HG03103 (cell line): Measurements from ENCODE around the gene VPS37D.
A peak's percentile ranks its signal among the peaks of the same experiment; 100 is the strongest.

Experiments used
- ATAC-seq: cut with Tn5 transposase; IDR thresholded peaks from one replicate; pipeline ENCODE4 v1.9.1; 2021; ENCODE audit warnings: low read depth; ENCODE audit not compliant: unreplicated experiment

Gene VPS37D

DNA sequence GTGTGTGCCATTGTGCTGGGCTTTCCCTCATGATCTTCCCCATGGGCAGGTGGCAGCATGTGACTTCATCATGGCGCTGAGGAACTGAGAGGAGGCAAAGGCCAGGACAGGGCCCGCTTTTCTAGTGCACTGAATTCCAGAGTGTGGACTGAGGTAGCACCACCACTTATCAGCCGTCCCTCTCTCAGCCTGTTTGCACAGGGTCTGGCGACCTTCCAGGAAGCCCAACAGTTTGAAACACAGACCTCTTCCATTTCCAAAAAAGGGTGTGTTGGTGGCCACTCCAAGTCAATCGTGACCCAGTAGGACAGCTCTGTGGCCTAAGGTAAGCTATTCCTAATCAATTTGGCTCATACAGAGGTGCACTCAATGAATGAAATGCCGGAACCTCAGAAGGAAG, 11.2 kb downstream of the VPS37D start:
- no peak for ATAC-seq

DNA sequence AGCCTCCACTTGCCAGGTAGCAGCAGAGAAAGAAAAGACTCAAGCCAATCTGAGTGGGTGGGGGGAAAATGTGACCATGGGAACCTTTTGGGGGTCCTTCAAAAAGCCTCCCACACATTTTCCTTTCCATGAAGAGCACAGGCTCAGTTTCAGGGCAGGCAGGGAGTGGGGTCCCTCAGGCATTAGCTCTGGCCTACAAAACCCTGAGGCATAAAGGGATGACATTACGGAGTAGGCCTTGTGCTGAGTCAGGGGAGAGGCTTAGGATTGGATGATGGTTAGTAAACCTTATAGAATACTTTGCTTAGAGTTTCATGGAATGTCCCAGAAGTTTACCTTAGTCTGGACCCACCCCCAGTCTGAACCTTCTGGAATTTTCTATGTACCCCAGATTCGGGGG, 12.1 kb downstream of the VPS37D start:
- no peak for ATAC-seq

DNA sequence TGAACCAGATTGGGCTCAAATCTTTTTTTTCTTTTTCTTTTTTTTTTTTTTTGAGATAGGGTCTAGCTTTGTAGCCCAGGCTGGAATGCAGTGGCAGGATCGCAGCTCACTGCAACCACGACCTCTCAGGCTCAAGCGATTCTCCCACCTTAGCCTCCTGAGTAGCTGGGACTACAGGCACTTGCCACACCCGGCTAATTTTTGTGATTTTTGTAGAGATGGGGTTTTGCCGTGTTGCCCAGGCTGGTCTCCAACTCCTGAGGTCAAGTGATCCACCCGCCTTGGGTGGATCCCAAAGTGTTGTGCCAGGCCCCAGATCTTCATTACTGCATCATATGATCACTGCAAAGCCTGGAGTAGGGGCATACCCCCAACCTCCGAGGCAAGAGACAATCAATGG, 12.9 kb downstream of the VPS37D start:
- no peak for ATAC-seq

DNA sequence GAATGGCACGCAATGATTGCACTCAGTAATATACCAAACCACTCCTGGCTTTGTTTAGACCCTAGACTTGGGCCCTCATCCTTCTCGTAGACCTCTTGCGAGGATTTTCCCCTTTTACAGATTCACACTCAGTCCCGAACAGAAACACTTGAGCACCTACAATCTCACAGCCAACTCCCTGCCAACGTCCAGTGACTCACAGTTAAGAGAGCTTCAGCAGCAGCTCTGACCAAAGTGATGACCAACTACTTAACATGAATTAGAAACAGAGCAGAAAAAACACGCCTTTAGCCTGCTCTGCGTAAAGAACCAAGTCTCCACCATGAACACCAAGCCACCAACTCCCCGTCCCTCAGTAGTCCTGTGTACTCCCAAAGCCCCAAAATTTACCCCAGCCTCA, 13.4 kb downstream of the VPS37D start:
- no peak for ATAC-seq

DNA sequence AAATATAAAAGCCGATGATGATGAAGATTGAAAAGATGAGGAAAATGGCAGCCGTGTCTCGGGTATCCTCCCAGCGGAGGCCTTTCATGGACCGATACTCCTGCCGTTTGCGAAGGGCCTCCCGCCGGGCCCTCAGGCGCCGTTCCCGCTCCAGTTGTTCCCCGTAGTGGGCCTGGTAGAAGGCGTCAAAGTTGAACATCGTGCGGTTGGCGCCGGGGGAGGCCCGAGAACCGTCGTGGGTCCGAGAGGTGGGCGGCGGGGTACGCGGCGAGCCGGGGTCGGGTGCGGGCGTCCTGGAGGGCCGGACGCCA, 15.1 kb downstream of the VPS37D start:
- no peak for ATAC-seq

DNA sequence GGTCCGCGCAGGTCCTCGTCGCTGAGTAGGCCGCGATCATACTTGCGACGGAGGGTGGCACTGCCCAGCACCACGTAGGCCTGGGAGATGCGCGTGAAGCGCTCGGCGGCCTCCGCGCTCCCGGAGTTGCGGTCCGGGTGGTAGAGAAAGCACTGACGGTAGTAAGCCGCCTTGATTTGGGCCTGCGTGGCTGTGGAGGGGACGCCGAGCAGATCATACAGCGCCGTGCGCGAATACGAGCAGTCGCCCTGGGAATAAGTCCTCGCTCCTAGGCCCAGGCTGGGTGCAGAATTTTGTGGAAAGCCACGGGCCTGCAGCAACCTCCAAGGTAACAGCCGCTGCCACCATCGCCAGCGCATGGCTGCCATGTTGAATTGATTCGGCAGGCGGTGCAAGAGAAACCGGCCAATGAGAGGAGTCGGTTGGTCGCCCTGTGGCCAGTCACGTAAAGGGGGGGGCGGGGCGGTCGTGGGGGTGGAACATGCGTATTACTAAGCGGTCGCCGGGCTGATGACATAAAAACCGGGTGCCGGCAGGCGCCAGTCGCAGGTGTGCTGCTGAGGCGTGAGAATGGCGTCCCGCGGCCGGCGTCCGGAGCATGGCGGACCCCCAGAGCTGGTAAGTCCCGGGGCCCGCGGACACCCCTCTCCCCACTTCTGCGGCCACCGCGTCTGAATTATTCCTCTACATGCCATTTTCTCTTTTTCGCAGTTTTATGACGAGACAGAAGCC, 15.6 kb downstream of the VPS37D start, which contains the start of the genes BUD23 and DNAJC30:
Gene BUD23, plus strand, starts transcription at position 542 of the 732 bp plus-strand sequence. Its CDS starts 29 bp downstream, at position 571.
Gene DNAJC30, minus strand, starts transcription at position 398 of the 732 bp plus-strand sequence. Its CDS starts 30 bp downstream, at position 368.
- peak; percentile 89 for ATAC-seq

DNA sequence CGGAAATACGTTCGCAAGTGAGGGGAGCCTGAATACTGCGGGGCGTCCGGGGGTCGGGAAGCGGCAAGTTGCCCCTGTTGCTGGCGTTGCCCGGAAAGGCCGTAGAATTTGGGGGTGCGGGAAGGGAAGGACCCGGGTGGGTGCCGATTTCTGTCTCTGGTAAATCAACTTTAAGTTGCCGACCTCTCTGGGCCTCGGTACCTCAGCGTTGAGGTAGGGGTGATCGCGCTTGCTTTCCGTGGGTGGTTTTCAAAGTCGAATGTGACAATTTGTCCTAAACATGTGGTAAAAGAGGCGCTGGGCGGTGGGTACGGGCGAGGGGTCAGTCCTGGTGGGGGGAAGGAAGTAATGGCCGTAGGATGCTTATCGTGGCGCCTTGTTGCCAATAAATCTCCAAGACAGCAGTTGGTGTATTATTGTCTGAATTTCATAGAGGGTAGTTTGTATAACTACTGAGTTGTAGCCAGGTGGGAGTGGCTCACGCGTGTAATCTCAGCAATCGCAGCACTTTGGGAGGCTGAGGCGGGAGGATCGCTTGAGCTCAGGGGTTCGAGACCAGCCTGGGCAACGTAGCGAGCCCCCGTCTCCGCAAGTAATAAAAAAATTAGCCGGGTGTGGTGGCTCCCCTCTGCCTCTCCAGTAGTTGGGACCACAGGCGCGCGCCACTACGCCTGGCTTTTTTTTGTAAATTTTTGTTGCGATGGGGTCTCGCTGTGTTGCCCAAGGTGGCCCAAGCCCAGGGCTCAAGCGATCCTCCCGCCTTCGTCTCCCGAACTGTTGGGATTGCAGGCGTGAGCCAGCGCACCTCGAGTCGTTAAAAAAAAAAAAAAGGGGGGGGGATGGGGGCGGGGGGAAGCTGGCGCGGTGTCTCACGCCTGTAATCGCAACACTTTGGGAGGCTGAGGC, 16.4 kb downstream of the VPS37D start:
- no peak for ATAC-seq

DNA sequence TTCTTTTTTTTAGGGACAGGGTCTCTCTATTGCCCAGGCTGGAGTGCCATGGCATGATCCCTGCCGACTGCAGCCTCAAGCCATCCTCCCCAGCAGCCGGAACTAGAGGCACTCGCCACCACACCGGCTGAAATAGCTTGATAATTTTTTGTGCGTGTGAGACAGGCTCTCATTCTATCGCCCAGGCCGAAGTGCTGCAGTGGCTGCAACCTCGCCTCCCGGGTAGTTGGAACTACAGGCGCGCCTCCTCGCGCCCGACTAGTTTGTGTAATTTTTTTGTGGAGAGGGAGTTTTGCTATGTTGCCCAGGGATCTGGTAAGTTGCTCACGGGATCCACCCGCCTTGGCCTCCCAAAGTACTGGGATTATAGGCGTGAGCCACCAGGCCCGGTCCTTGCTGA, 17.7 kb downstream of the VPS37D start:
- no peak for ATAC-seq

DNA sequence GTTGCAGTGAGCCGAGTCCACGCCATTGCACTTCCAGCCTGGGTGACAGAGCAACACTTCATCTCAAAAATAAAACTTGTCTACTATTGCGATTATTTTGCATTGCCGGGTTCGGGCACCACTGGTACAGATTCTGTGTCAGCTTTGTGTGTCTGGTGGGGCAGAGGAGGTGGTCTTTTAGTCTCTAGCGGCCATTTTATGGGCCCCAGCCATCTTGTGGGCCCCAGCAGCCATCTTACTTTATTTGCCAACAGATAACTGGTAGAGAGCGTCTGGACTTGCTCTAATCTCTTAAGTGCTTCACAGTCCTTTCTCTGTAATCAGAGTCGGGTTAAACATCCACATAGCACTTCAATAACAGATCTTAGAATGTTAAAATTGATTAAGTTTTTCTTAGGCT, 20.7 kb downstream of the VPS37D start:
- ATAC-seq = no peak

DNA sequence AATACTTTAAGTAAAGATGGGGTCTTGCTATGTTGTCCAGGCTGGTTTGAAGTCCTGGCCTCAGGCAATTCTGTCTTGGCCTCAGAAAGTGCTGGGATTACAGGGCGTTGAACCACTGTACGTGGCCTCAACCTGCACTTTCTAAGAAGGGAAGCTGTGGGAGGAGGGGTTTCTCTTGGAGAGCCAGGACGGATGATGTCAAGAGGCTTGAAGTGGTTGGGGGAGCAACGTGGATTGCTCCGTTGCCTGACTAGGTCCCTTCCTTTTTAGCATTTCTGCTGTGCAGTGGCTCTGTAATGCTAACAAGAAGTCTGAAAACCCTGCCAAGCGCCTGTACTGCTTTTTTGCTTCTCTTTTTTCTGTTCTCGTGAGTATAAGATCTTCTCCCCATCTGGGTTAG, 23.0 kb downstream of the VPS37D start:
- ATAC-seq = no peak

DNA sequence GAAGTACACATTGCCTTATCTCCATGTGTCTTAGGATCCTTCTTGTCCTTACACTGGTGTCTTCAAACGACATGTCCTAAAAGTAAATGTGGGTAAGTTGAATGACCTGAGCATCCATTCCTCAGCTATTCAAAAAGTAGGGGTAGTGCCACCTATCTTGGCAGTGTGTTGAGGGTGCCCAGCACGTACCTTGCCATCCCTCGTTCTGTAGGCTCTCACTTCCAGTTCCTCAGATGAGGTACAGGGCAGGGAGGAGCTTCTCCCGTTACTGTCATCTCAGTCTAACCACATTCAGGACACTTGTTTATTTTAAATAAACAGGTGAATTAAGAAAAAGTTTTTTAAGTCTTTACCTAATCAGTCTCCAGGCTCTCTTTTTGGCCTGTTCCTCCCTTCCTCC, 28.7 kb downstream of the VPS37D start:
- no peak for ATAC-seq

DNA sequence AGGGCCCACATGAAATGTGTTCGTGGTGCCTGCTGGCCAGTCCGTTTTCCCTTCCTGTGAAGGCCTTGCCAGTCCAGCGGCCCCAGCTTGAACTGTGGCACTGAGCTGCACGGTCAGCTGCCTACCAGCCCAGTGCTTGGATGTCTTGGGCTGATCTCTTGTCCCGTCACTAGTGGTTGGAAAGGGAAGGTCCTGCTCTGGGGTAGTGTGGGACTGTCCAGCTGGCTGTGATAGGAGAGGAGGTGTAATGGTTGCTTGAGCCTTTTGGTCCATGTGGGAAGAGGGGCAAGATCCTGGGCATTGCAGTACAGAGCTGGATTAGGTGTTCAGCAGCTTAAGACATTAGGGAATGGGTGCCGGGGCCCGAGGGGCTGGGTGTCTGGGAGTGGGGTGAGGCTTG, 30.8 kb downstream of the VPS37D start:
- ATAC-seq = no peak

DNA sequence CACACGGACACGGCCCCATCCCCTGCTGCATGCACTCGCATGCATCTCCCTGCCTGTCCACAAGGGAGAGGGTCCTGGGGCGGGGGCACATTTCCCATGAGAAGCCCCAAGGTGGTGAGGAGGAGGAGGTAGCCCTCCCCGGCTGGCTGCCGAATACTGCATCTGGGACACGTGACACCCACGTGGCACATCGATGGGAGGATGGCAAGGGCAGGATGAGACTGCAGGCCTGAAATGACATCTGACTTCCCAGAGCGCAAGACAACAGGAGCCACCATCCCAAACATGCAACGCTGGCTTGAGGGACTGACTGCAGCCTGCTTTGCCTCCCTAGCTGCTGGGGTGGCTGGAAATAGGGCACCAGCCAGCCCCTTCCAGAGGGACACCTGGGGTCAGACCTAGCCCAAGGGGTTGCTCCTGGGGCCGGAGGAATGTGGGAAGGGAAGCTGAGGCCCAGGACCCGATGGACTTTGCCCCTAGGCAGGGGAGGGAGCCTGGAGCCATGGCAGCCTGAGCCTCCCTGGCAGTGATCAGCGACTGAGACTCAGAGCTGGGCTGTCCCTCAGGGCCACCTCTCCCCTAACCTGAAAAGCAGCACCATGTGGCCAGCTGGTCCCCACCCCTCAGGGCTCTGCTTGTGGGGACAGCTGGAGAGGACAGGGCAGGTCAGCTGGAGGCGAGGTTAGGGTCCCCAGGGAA, 31.9 kb downstream of the VPS37D start:
- ATAC-seq = no peak

DNA sequence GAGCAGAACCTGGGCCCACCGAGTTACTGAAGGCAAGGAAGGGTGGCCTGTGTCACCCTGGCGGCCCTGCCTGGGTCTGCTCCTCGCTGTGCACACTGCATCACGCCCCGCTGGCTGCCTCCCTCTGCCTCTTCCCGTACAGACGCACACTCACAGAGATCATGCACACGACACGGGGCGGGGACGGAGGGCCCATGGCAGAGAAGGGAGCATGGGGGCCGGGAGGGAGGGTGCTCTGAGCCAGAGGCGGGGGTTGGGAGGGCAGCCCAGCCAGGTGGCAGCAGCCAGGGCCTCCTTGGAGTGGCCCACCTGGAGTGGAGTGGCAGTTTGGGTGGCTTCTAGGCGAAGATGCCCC, 32.4 kb downstream of the VPS37D start:
- no peak for ATAC-seq

DNA sequence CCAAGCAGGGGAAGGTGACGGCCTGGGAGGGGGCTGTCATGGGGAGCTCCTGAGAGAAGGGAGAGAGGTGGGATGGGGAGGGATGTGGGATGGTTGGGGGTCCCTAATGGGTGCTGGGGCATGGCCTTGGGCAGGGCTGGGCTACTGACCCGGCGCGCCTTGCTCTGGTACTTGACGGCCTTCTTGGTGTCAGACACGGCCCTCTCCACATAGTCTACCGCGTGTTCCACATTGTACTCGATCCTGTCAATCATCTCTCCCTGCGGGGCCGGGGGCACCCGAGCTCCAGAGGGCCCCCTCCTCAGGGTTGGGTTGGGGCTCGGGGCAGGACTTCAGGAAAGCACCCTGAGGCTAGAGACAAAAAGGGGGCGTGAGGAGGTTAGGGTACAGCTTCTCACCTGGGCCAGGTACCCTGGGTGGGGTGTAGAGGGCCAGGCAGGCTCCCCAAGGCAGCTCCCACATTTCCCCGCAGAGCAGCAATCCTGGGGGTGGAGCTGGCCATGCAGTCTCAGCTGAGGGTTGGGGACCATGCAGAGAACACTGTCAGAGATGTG, 33.0 kb downstream of the VPS37D start:
- ATAC-seq = no peak

DNA sequence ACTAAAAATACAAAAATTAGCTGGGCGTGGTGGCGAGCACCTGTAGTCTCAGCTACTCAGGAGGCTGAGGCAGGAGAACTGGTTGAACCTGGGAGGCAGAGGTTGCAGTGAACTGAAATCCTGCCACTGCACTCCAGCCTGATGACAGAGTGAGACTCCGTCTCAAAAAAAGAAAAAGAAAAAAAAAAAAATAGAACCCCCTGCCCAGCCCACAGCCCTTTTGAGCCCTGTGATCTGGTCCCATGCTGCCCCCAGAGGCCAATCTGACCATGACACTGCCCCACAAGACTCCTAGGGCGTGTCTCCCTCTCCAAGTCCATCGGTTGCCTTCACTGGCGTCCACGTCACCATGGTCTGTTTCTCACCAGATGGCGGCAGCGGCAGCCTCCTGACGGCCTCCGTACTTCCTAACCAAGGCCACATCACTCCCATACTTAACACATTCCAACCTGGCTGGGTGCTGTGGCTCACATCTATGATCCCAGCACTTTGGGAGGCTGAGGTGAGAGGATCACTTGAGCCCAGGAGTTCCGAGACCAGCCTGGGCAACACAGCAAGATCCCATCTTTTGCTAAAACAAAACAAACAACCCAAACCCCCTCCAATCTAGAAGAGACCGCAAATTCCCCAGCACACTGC, 33.8 kb downstream of the VPS37D start:
- no peak for ATAC-seq

DNA sequence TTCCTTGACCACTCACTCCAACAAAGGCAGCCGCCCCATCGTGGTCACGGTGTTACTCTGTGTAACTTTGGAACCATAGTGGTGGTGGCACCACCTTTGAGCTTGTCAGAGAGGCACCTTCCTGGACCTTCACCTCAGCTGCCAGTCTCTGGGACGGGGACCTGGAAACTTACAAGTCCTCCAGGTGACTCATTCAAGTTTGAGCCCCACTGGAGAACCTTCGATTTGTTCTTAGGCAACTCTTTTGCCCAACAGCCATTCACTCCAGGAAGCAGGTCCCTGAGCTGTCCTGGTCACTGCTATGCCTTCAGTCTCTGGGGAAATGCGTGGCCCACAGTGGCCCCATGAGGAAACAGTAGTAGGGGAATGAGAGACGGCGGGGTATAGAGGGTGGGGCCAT, 34.6 kb downstream of the VPS37D start:
- ATAC-seq = no peak

DNA sequence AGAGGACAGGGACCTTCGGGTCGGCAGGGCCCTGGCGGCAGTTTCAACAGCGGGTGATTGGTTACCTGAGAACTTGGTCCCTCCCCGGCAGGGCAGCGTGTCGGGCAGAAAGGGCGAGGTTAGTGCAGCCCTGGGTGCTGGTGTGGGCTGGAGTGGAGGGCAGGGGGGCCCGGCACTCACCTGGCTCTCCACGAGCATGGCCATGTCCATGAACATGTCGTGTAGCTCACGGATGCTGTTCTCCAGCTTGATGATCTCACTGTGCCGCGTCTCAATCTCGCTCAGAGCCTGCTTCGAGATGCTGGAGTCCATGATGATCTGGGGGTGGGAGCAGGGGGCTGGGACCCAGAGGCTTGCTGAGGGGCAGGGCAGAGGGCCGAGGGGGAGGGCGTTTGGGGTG, 35.0 kb downstream of the VPS37D start:
- ATAC-seq = no peak

DNA sequence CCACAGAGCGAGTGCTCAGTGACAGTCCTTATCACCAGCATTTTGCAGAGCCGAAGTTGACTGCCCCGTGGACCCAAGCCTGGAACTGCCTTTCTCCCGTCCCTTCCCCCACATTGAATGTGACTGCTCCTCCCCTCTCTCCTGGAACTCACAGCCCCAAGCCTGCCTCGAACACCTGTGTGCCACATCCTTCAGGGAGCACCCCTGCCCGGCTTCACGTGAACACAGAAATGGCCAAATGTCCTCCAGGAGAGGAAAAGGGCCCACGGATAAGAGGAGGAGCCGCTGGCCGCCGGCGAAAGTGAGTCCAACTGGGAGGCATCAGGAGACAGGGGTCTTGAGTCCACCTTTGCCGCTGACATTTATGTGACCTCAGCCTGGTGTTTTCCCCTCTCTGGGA, 35.6 kb downstream of the VPS37D start:
- ATAC-seq = no peak

DNA sequence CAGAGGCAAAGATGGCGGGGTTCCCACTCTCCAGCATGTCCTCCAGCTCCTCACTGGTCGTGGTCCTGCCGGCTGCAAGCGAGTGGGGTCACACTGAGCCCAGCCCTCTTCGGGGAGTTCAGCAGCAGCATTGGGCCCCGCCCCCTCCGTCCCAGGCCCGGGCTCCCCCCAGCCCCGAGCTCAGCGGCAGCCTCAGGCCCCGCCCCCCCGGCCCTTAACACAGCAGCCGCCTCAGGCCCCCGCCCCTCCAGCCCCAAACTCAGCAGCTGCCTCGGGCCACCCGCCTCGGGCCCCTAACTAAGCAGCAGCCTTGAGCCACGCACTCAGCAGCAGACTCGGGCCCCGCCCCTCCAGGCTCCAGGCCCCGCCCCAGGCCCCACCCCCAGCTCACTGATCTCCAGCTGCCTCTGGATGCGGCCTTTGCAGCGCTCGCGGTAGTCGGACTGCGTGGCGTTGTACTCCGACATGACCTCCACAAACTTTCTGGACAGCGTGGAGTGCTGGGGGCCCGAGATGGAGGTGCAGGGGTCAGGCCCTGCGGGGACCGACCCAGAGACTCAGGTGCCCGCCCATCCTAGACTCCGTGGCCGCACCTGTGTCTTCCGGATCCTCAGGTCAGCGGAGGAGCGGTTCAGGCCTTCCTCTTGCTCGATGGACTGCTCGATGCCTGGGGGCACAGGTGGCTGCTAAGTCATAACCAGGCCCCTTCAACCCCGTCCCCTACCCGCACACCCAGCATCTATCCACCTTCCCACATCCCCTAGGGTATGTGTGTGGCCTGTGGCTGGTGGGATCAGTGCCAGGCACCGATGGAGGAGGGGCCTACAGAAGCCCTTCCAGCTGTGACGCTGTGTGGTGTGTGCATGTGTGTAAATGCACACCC, 36.4 kb downstream of the VPS37D start:
- ATAC-seq = no peak
